GM12878 (cell line): ENCODE results near the gene FGD4. TPM values are rescaled to one million over a fixed set of nuclear protein-coding genes. Genes with fewer than 3 reads are reported as not detected.

Experiments
- CREB1 ChIP-seq: IDR thresholded peaks from 2 replicates; pipeline ENCODE4 v1.6.1; 2012; ENCODE audit warnings: low read depth, mild to moderate bottlenecking, inconsistent platforms
- FOXM1 ChIP-seq: IDR thresholded peaks from 2 replicates; pipeline ENCODE4 v1.6.1; 2012; ENCODE audit warnings: low read depth, mild to moderate bottlenecking, inconsistent platforms, low read length, moderate library complexity
- NFXL1 ChIP-seq: fragments of 450-650 bp; IDR thresholded peaks from 2 replicates; pipeline ENCODE4 v1.6.1; 2017; ENCODE audit warnings: antibody characterized with exemption, mild to moderate bottlenecking, borderline replicate concordance
- PRDM15 ChIP-seq: fragments of 450-650 bp; formaldehyde crosslinking; IDR thresholded peaks from 2 replicates; pipeline ENCODE4 v1.4.0; 2020; ENCODE audit warnings: mild to moderate bottlenecking, moderate library complexity
- REST ChIP-seq: IDR thresholded peaks from 2 replicates; pipeline ENCODE4 v1.6.1; 2012; ENCODE audit warnings: mild to moderate bottlenecking, low read depth, low read length
- SKIL ChIP-seq: fragments of 450-650 bp; IDR thresholded peaks from 2 replicates; pipeline ENCODE4 v1.6.1; 2017; ENCODE audit warnings: mild to moderate bottlenecking, low read depth, inconsistent platforms; ENCODE audit not compliant: poor library complexity, severe bottlenecking
- ZNF24 ChIP-seq: fragments of 450-650 bp; IDR thresholded peaks from 2 replicates; pipeline ENCODE4 v1.6.1; 2017; ENCODE audit warnings: antibody characterized with exemption, mild to moderate bottlenecking
- ZNF384 ChIP-seq: IDR thresholded peaks from 2 replicates; pipeline ENCODE4 v1.6.1; 2012; ENCODE audit warnings: low read depth, mild to moderate bottlenecking, low read length, improper control_type of control experiment, borderline replicate concordance
- polyA plus RNA-seq, 11 experiments: library from polyadenylated mRNA; depleted of rRNA in 4 of 11; unstranded in 6 of 11; stranded (reverse) in 5 of 11; fragments of >200 nt; fragmentation: Nextera tagmentation in 4 of 11; fragmentation: Illumina TruSeq in 1 of 11; extraction: Ambion mirVana in 4 of 11; extraction: Trizol in 1 of 11; gene quantifications; 1 replicate in 1 of 11; 2 replicates in 10 of 11; pipeline versions ENCODE4 v1.2.1 to v1.2.3, GENCODE V29; 2011 to 2016; ENCODE audit warnings: inconsistent platforms in 2 of 11, missing spikeins in 2 of 11, low read depth in 1 of 11
- total RNA-seq, 4 experiments: library from RNA; depleted of rRNA in 3 of 4; stranded (reverse); fragments of >200 nt in 3 of 4; fragmentation: Illumina TruSeq in 1 of 4; extraction: Trizol in 1 of 4; gene quantifications; 2 replicates each; pipeline versions ENCODE4 v1.2.1 to v1.2.3, GENCODE V29; 2013 to 2021

FGD4 gene
- total and polyA plus RNA-seq, 10 of the 15 experiments (the other 5 are each of a cell fraction or from before 2014, with no cell fraction given): 0.01 to 0.18 (median 0.08) TPM; not detected in 3

GRCh38 chr12:32362892-32363291 is 36.5 kb upstream of the FGD4 start (continued):
- TF ChIP-seq PRDM15 (CRISPR knock-in tag): no peak
- TF ChIP-seq NFXL1: no peak
- no peak for TF ChIP-seq REST
- no peak for TF ChIP-seq CREB1
- TF ChIP-seq FOXM1: no peak
- TF ChIP-seq ZNF24: no peak
- TF ChIP-seq ZNF384: no peak
- TF ChIP-seq SKIL: no peak
